ENCODE data around the gene TIAL1.

DNA sequence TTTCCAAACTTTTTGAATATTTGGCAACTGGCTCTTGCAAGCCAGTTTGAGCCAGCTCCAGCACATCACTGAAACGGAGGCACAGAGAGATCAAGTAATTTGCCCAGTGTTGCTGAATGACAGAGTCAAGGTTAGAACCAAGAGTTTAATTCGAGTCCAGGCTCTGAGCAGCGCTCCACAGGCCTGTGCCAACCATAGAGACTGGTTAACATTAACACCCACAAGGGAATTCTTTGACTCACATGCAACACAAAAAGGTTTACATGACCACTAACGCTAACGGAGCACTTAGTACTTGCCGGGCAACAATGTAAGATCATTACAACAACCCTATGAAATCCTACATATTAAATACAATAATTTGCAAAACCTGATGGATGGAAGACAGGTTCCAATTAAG lies 55.7 kb downstream of the TIAL1 start:
- TF ChIP-seq, protein P1, sequence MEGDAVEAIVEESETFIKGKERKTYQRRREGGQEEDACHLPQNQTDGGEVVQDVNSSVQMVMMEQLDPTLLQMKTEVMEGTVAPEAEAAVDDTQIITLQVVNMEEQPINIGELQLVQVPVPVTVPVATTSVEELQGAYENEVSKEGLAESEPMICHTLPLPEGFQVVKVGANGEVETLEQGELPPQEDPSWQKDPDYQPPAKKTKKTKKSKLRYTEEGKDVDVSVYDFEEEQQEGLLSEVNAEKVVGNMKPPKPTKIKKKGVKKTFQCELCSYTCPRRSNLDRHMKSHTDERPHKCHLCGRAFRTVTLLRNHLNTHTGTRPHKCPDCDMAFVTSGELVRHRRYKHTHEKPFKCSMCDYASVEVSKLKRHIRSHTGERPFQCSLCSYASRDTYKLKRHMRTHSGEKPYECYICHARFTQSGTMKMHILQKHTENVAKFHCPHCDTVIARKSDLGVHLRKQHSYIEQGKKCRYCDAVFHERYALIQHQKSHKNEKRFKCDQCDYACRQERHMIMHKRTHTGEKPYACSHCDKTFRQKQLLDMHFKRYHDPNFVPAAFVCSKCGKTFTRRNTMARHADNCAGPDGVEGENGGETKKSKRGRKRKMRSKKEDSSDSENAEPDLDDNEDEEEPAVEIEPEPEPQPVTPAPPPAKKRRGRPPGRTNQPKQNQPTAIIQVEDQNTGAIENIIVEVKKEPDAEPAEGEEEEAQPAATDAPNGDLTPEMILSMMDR (IDR thresholded peaks at IDR 0.05 in 8 of 11, conservative IDR thresholded peaks at IDR 0.05 in 3 of 11), result no peak
- TF ChIP-seq POLR2A (IDR thresholded peaks at IDR 0.05), result no peak
